ENCODE measurements around the gene FAM200C. TPM values are rescaled to one million over a fixed set of nuclear protein-coding genes. Genes with fewer than 3 reads are reported as not detected.

The FAM200C gene
- total and polyA plus RNA-seq, 9 of the 15 experiments (the other 6 are each of a cell fraction or from before 2014, with no cell fraction given): 1.3 to 7.0 (median 1.8) TPM

GRCh38 chr5:160418561-160419457, 19.0 kb upstream of the FAM200C start, which contains the start of gene SLU7 (continued):
- TF ChIP-seq GTF2B (IDR thresholded peaks at IDR 0.05; ENCODE audit: extremely low read depth, insufficient read length): no peak
- TF ChIP-seq SIN3B (IDR thresholded peaks at IDR 0.05; ENCODE audit: low read depth): peak; percentile 77; the same call in 1 of the 2 replicates
- no peak for TF ChIP-seq RUNX1 (IDR thresholded peaks at IDR 0.05; ENCODE audit: low read depth)
- TF ChIP-seq DACH1 (IDR thresholded peaks at IDR 0.05; ENCODE audit: partially characterized antibody): no peak
- no peak for TF ChIP-seq ZNF217 (CRISPR knock-in tag; IDR thresholded peaks at IDR 0.05)
- TF ChIP-seq ZNF77 (CRISPR knock-in tag; IDR thresholded peaks at IDR 0.05): no peak
- no peak for TF ChIP-seq SMAD2 (IDR thresholded peaks at IDR 0.05; ENCODE audit: low read depth, low read length)
- TF ChIP-seq ZNF212 (CRISPR knock-in tag; IDR thresholded peaks at IDR 0.05): no peak
- no peak for TF ChIP-seq ZBTB17 (CRISPR knock-in tag; IDR thresholded peaks at IDR 0.05)
- TF ChIP-seq ETV5 (CRISPR knock-in tag; IDR thresholded peaks at IDR 0.05; ENCODE audit: low read depth): peak; percentile 76; the same call in 1 of the 2 replicates
- no peak for TF ChIP-seq AFF4 (CRISPR knock-in tag; IDR thresholded peaks at IDR 0.05)
- no peak for TF ChIP-seq ELK3 (CRISPR knock-in tag; IDR thresholded peaks at IDR 0.05)
- no peak for TF ChIP-seq OTX1 (CRISPR knock-in tag; IDR thresholded peaks at IDR 0.05)
- no peak for TF ChIP-seq ZNF609 (CRISPR knock-in tag; IDR thresholded peaks at IDR 0.05; ENCODE audit: borderline replicate concordance)
- no peak for TF ChIP-seq ZNF79 (CRISPR knock-in tag; IDR thresholded peaks at IDR 0.05; ENCODE audit: low read depth)
- TF ChIP-seq ZFP30 (CRISPR knock-in tag; IDR thresholded peaks at IDR 0.05; ENCODE audit: borderline replicate concordance): no peak

All from K562 (cell line).